ENCODE measurements around the gene PITPNC1. TPM values are rescaled to one million over a fixed set of nuclear protein-coding genes. Genes with fewer than 3 reads are reported as not detected.
A peak's percentile ranks its signal among the peaks of the same experiment; 100 is the strongest.

The PITPNC1 gene
- total RNA-seq, 1 donor from 2014 or later = 8.1 TPM

GRCh38 chr17:67517325-67517724, 140.2 kb downstream of the PITPNC1 start:
- DNase-seq (ENCODE audit: extremely low spot score in 2 of 2) = no peak
- H3K4me3 ChIP-seq = no peak overlapping the region
- TF ChIP-seq POLR2A (IDR thresholded peaks at IDR 0.05) (no peak), POLR2AphosphoS5 (IDR thresholded peaks at IDR 0.05; ENCODE audit: insufficient read depth in 1 of 2, low read depth in 1 of 2) (no peak), CTCF (IDR thresholded peaks at IDR 0.05) (no peak)
- intact Hi-C loops (cut with DNase I) = no loop called here
- no peaks in the 10 kb centered on the region for H3K9me3 ChIP-seq
- no peaks in the 10 kb centered on the region for H3K27me3 ChIP-seq
- no peaks in the 10 kb centered on the region for H3K36me3 ChIP-seq
- no peak overlapping the region for H3K27ac ChIP-seq
- H3K4me1 ChIP-seq = peaks cover 18% of the 10 kb centered on the region

GRCh38 chr17:67518876-67519275, 141.8 kb downstream of the PITPNC1 start:
- peaks cover 18% of the 10 kb centered on the region for H3K4me1 ChIP-seq
- peak overlapping the region; percentile 59 for H3K27ac ChIP-seq
- no peaks in the 10 kb centered on the region for H3K9me3 ChIP-seq
- H3K4me3 ChIP-seq = no peak overlapping the region
- DNase-seq (ENCODE audit: extremely low spot score in 2 of 2) = no peak
- intact Hi-C loops (cut with DNase I) = no loop called here
- no peaks in the 10 kb centered on the region for H3K36me3 ChIP-seq
- no peaks in the 10 kb centered on the region for H3K27me3 ChIP-seq
- TF ChIP-seq CTCF (IDR thresholded peaks at IDR 0.05) = no peak
- peak in 1 of 2 donors; percentile 19 for TF ChIP-seq POLR2AphosphoS5 (IDR thresholded peaks at IDR 0.05; ENCODE audit: insufficient read depth in 1 of 2, low read depth in 1 of 2)
- TF ChIP-seq POLR2A (IDR thresholded peaks at IDR 0.05) = no peak

- no peak for TF ChIP-seq POLR2A (IDR thresholded peaks at IDR 0.05)
- no peak for TF ChIP-seq POLR2AphosphoS5 (IDR thresholded peaks at IDR 0.05; ENCODE audit: insufficient read depth in 1 of 2, low read depth in 1 of 2)
- no peak for TF ChIP-seq CTCF (IDR thresholded peaks at IDR 0.05)
- Histone ChIP-seq H3K4me1 (peaks cover 18% of the 10 kb centered on the region), H3K27me3 (no peaks in the 10 kb centered on the region), H3K27ac (peak overlapping the region; percentile 59), H3K36me3 (no peaks in the 10 kb centered on the region), H3K9me3 (no peaks in the 10 kb centered on the region), H3K4me3 (no peak overlapping the region)
- intact Hi-C loops (cut with DNase I) = no loop called here
- DNase-seq (ENCODE audit: extremely low spot score in 2 of 2) = no peak
These were observed 142.7 kb downstream of the PITPNC1 start for GRCh38 chr17:67519801-67520251.

- peak in 1 of 2 donors; percentile 30 for TF ChIP-seq POLR2AphosphoS5 (IDR thresholded peaks at IDR 0.05; ENCODE audit: insufficient read depth in 1 of 2, low read depth in 1 of 2)
- no peak for TF ChIP-seq POLR2A (IDR thresholded peaks at IDR 0.05)
- Histone ChIP-seq H3K4me1 (peaks cover 18% of the 10 kb centered on the region), H3K4me3 (no peak overlapping the region), H3K27me3 (no peaks in the 10 kb centered on the region), H3K27ac (peak overlapping the region; percentile 59), H3K9me3 (no peaks in the 10 kb centered on the region), H3K36me3 (no peaks in the 10 kb centered on the region)
- DNase-seq (ENCODE audit: extremely low spot score in 2 of 2) = peak in 1 of 2 donors; percentile 93
- intact Hi-C loops (cut with DNase I) = no loop called here
These were observed 143.3 kb downstream of the PITPNC1 start for GRCh38 chr17:67520252-67520906.

- no peak overlapping the region for H3K27ac ChIP-seq
- intact Hi-C loops (cut with DNase I) = no loop called here
These were observed 144.1 kb downstream of the PITPNC1 start for GRCh38 chr17:67520916-67521774.

More at GRCh38 chr17:67520916-67521774, 144.1 kb downstream of the PITPNC1 start:
- no peaks in the 10 kb centered on the region for H3K36me3 ChIP-seq
- no peak for TF ChIP-seq POLR2A (IDR thresholded peaks at IDR 0.05)
- no peak for TF ChIP-seq CTCF (IDR thresholded peaks at IDR 0.05)
- TF ChIP-seq POLR2AphosphoS5 (IDR thresholded peaks at IDR 0.05; ENCODE audit: insufficient read depth in 1 of 2, low read depth in 1 of 2) = no peak
- H3K9me3 ChIP-seq = no peaks in the 10 kb centered on the region
- no peaks in the 10 kb centered on the region for H3K27me3 ChIP-seq
- no peak overlapping the region for H3K4me3 ChIP-seq
- H3K4me1 ChIP-seq = peaks cover 18% of the 10 kb centered on the region
- DNase-seq (ENCODE audit: extremely low spot score in 2 of 2) = peak in 1 of 2 donors; percentile 71
